Measurements from ENCODE around the gene ERBB3.

The ERBB3 gene

DNA sequence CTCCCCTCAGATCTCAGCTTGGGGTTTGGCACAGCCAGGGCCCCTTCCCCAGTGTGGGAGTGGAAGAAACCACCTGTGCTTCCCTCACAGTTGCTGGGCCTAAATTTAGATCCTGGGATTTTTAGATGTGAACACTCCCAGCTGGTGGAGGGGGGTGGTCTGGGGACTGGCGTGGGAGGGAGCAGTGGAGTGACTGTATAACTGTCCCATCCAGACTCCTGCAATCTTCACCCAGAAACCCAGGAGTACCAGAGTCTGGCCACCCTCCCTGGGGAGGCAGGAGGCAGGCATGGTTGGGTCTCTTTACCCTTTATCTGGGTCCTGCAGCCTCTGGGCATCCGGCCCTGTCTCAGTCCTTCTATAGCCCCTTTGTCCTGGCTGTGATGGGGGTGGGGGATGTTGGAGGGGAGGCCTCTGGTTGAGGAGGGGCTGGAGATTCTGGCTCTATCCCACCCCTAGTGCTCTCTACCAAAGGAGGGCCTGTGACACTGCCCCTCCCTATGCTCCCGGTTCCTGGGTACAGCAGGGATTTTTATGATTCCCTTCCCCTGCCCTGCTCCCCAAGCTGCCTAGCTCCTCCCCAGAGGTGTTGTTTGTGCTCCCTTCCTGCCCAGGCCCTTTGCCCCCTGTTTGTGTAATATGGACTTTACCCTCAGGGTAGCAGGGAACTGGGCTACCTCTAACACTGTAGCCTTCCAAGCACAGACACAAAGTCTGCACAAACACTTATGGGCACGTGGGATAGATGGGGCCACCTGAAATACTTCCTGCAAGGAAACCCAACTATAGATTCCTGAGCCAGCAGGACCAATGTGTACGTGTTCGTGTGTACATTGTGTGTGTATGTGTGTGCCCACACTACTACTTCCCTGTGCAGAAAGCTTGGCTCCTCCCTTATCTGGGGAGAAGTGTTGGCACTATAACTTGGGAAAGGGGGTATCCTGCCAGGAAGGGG, 1.7 kb downstream of the ERBB3 start:
- CTCF ChIA-PET = interaction anchor here (0.6 to 3.3 kb wide), 6 partner anchors 8 to 35 kb away, joined by 3 to 26 read pairs (median 4); partner anchors contain the start of gene PA2G4
- H3K4me3 ChIP-seq (ENCODE audit: low read depth, low read length) = no peak overlapping the region

GRCh38 chr12:56082382-56082781, 2.4 kb downstream of the ERBB3 start:
- no peaks in the 10 kb centered on the region; the same call in 1 of the 2 replicates for H3K4me1 ChIP-seq (ENCODE audit: control insufficient read depth, insufficient read depth, low read length)
- no peak overlapping the region for H3K27ac ChIP-seq (ENCODE audit: extremely low read depth, low read depth, low read length)
- H3K4me3 ChIP-seq (ENCODE audit: low read depth, low read length) = no peak overlapping the region
- H3K9me3 ChIP-seq (ENCODE audit: control insufficient read depth, insufficient read depth, low read depth, low read length) = no peaks in the 10 kb centered on the region
- CTCF ChIA-PET = interaction anchor here (0.8 to 1.8 kb wide), 4 partner anchors 15 to 86 kb away, joined by 3 to 8 read pairs (median 6); partner anchors contain the start of gene SUOX
- H3K36me3 ChIP-seq (ENCODE audit: control insufficient read depth in 2 of 2, insufficient read depth in 1 of 2, low read length in 2 of 2) = peaks cover 0 to 3% of the 10 kb centered on the region in 2 experiments; a peak in 1 of 3 replicates
- POLR2A ChIA-PET = interaction anchor here (0.5 to 5.0 kb wide), 3 partner anchors 22 to 45 kb away, joined by 3 to 39 read pairs (median 3); partner anchors contain the start of gene PA2G4
- TF ChIP-seq ZIC2 (tag by site-specific recombination; IDR thresholded peaks at IDR 0.05) (no peak), ZNF366 (tag by site-specific recombination; conservative IDR thresholded peaks at IDR 0.05) (no peak), PRDM10 (tag by site-specific recombination; IDR thresholded peaks at IDR 0.05) (peak; percentile 90), GLIS1 (tag by site-specific recombination; IDR thresholded peaks at IDR 0.05) (peak; percentile 62), ZNF280D (tag by site-specific recombination; IDR thresholded peaks at IDR 0.05) (no peak), ZNF777 (tag by site-specific recombination; IDR thresholded peaks at IDR 0.05; ENCODE audit: borderline replicate concordance) (no peak)

More for the DNA sequence above, 1.7 kb downstream of the ERBB3 start:
- H3K36me3 ChIP-seq (ENCODE audit: control insufficient read depth in 2 of 2, insufficient read depth in 1 of 2, low read length in 2 of 2) = no peaks in the 10 kb centered on the region
- H3K9me3 ChIP-seq (ENCODE audit: control insufficient read depth, insufficient read depth, low read depth, low read length) = no peaks in the 10 kb centered on the region
- POLR2A ChIA-PET = interaction anchor here (0.5 to 5.0 kb wide), 4 partner anchors 22 to 352 kb away, joined by 3 to 54 read pairs (median 21); partner anchors contain the start of gene PA2G4
- H3K27ac ChIP-seq (ENCODE audit: extremely low read depth, low read depth, low read length) = no peak overlapping the region
- no peak for TF ChIP-seq ZNF561 (tag by site-specific recombination; IDR thresholded peaks at IDR 0.05; ENCODE audit: borderline replicate concordance)
- no peak for TF ChIP-seq ZNF350 (tag by site-specific recombination; IDR thresholded peaks at IDR 0.05)
- TF ChIP-seq ZNF544 (tag by site-specific recombination; IDR thresholded peaks at IDR 0.05) = no peak
- no peak for TF ChIP-seq ZNF398 (tag by site-specific recombination; IDR thresholded peaks at IDR 0.05)
- TF ChIP-seq, protein P1, sequence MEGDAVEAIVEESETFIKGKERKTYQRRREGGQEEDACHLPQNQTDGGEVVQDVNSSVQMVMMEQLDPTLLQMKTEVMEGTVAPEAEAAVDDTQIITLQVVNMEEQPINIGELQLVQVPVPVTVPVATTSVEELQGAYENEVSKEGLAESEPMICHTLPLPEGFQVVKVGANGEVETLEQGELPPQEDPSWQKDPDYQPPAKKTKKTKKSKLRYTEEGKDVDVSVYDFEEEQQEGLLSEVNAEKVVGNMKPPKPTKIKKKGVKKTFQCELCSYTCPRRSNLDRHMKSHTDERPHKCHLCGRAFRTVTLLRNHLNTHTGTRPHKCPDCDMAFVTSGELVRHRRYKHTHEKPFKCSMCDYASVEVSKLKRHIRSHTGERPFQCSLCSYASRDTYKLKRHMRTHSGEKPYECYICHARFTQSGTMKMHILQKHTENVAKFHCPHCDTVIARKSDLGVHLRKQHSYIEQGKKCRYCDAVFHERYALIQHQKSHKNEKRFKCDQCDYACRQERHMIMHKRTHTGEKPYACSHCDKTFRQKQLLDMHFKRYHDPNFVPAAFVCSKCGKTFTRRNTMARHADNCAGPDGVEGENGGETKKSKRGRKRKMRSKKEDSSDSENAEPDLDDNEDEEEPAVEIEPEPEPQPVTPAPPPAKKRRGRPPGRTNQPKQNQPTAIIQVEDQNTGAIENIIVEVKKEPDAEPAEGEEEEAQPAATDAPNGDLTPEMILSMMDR (tag by site-specific recombination; IDR thresholded peaks at IDR 0.05) = no peak
- no peak for TF ChIP-seq ZNF37A (tag by site-specific recombination; IDR thresholded peaks at IDR 0.05)
- TF ChIP-seq ZNF600 (tag by site-specific recombination; IDR thresholded peaks at IDR 0.05) = no peak
- no peak for TF ChIP-seq KLF16 (tag by site-specific recombination; IDR thresholded peaks at IDR 0.05)
- TF ChIP-seq ZNF433 (tag by site-specific recombination; IDR thresholded peaks at IDR 0.05; ENCODE audit: low read depth) = no peak
- TF ChIP-seq ZNF792 (tag by site-specific recombination; IDR thresholded peaks at IDR 0.05) = no peak
- no peak for TF ChIP-seq YY1 (tag by site-specific recombination; IDR thresholded peaks at IDR 0.05)
- TF ChIP-seq, protein P2, sequence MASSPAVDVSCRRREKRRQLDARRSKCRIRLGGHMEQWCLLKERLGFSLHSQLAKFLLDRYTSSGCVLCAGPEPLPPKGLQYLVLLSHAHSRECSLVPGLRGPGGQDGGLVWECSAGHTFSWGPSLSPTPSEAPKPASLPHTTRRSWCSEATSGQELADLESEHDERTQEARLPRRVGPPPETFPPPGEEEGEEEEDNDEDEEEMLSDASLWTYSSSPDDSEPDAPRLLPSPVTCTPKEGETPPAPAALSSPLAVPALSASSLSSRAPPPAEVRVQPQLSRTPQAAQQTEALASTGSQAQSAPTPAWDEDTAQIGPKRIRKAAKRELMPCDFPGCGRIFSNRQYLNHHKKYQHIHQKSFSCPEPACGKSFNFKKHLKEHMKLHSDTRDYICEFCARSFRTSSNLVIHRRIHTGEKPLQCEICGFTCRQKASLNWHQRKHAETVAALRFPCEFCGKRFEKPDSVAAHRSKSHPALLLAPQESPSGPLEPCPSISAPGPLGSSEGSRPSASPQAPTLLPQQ (tag by site-specific recombination; IDR thresholded peaks at IDR 0.05) = no peak
- no peak for TF ChIP-seq ZNF596 (tag by site-specific recombination; IDR thresholded peaks at IDR 0.05)
- TF ChIP-seq ZNF843 (tag by site-specific recombination; IDR thresholded peaks at IDR 0.05) = no peak
- no peak for TF ChIP-seq ZNF521 (tag by site-specific recombination; IDR thresholded peaks at IDR 0.05)
- no peak for TF ChIP-seq MEIS1 (CRISPR knock-in tag; IDR thresholded peaks at IDR 0.05; ENCODE audit: borderline replicate concordance)
- no peaks in the 10 kb centered on the region; the same call in 1 of the 2 replicates for H3K4me1 ChIP-seq (ENCODE audit: control insufficient read depth, insufficient read depth, low read length)

All from HEK293 (cell line).